ENCODE data around the gene PGPEP1.
"Not testable (repeated sequence)": the region's sequence is repeated elsewhere in the genome, so short reads cannot be mapped to it uniquely, and the experiment has no call there.

Gene PGPEP1

DNA sequence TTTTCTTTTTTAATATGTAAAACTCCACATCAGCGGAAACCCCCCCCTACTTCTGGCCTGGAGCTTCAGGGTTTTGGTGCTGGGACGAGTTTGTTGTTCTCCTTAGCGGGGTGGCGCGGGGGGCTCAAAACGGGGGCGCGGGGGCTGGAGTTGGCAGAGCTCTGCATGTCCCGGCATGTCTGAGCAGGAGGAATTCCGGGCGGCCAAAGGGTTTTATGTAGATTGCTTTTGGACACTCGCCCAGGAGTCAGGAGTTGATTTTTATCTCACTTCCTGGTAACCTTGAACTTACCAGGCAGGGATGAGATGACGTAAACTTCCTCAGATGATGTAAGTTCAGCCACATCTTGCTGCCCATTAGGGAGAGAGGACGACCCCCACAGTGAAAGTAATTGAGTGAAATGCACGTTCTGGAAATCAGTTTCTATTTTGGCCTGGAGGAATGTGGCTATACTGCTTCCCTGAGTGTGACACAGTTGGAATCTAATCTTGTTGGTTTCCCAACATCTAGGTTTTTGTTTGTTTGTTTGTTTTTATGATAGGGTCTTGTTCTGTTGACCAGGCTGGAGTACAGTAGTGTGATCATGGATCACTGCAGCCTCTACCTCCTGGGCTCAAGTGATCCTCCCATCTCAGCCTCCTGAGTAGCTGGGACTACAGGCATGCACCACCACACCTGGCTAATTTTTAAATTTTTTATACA, 24.6 kb downstream of the PGPEP1 start:
- DNase-seq, result no peak

DNA sequence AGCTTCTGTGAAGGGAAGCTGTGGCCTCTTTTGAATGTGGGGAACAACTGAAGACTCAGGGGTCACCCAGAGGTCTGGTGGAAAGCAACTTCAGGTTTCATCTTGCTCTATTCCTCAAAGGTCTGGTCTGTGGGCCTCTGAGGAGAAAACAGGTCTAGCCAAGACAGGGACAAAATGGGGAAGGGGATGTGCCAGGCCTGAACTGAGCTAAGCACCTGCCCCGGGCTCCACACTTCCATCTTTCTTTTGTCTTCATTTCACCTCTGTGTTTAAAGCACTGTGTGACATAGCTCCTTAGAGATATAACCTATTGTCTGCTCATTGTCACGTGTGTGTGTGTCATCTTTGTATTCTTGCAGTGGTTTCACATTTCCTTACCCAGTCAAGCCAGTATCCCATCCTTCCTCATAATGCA, 25.6 kb downstream of the PGPEP1 start:
- no peak for DNase-seq

DNA sequence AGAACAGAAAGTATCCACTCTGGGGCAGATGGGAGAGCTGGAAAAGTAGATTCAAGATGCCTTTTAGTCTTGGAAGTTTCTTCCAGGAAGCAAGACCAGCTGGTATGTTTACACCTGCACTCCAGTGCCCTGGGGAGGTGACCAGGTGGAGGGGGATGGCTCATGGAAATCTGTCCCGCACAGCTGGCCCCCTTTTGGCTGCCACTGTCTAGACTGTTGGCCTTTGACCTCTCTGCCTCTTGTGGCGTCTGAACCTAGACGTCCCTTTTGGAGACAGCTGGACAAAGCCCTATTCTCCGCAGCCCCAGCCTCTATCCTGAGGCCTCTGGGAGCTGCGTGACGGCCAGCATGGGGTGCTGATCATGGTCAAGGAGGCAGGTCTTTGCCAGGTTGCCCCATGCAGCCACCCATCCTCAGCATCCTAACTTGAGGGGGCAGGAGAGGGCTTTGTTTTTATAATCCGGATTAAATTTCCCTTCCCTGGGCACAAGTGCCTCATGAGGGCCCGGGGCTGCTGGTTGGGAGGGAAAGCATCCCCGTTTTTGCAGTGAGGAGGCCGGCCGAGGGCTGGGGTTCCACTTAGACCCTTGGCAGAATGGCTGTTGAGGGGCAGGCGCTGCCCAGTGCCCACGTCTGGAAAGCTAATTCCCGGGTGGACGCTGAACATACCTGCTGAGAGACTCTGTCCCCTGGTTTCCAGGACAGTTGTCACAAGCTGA, 28.3 kb downstream of the PGPEP1 start:
- DNase-seq, result no peak

DNA sequence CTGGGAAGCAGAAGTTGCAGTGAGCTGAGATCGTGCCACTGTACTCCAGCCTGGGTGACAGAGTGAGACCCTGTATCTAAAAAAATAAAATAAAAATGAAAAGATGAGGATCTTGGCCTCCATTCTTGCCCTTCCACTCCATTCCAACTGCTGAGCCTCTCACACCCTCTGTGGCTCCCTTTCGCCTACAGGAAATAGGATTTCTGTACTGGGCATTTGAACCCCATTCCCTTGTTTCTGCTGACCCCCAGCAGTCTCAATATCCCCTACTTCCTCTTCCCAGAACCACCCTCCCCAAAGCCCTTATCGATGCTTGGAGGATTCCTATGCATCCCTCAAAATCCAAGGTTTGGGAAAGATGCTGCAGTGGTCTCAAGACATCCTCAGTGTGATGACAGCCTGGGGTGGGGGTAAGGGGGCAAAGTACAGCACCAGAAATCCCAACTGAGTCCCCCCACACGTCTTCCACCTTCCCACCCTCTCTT, 33.1 kb downstream of the PGPEP1 start:
- no peak for DNase-seq

DNA sequence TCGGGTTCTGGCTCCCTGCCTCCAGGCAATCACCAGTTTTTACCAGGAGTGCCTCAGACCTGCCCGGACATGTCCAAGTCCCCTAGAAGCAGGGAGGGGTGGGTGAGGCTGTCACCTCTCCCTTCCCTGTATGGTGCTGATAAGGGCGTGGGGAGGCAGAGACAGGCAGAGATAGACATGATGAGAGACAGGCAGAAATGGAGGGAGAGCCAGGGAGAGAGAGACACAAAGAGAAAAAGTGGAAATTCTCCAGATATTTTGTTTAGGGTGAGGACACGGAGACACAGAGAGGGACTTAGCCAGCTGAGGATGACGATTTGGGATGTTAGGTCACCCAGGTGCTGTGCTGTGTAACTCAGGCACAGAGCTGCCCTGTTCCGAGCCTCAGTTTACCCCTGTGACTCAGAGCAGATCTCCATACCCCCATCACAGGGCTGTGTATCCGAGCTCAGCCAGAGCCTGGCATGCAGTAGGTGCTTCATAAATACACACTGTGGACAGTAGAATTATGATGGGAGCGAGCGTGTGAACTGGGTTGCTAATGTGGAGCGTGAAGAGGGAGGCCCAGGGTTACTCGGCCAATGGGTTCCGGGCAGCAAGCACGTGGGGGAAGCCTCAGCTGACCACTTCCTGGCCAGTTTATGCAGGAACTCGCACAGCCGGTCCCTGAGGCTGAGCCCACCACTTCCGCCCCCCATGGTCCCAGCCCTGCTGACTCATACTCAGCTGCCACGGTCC, 33.7 kb downstream of the PGPEP1 start:
- peak; percentile 14 to 36 for DNase-seq

DNA sequence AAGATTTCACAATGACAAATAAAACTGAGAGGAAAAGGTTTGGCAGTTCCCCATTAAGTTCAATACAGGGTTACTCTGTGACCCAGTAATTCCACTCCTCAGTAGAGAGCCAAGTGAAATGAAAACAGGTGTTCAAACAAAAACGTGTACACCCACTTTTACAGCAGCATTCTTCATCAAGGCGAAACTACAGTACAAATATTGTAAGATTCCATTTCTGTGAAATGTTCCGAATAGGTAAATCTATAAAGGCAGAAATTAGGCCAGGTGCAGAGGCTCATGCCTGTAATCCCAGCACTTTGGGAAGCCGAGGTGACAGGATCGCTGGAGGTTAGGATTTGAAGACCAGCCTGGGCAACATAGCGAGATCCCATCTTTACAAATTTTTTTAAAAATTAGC, 36.6 kb downstream of the PGPEP1 start:
- DNase-seq, result no peak

DNA sequence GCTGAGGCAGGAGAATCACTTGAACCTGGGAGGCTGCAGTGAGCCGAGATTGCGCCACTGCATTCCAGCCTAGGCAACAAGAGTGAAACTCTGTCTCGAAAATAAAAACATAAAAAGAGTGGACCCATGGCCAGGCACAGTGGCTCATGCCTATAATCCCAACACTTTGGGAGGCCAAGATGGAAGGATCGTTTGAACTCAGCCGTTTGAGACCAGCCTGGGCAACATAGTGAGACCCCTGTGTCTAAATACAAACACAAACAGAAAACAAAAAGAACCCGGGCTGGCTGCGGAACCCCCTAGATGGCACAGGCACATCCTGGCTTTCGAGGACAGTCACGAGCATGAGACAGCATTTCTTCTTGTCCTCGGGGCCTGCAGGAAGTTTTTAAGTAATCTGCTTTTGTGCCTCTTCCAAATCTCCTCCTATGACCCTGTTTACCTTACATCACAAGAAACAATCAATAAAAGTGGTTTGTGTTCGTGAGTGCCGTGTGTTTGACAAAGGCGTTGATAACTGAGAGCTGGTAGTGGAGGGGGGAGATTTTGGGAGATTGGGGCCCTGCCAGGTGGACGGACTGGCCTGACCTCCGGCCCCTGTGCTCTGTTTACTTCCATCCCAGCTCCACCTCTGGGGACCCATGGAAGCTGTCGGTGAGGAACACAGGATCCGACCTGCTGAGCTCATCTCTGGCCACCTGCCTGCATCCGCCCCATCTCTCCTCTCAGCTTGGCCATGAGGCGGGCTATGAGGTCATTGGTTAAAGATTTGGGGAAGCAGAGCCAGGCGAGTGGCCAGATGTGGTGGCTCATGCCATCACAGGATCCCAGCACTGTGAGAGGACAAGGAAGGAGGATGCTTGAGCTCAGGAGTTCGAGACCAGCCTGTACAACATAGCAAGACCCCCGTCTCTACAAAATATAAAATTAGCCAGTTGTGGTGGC, 39.7 kb downstream of the PGPEP1 start:
- no peak for DNase-seq

DNA sequence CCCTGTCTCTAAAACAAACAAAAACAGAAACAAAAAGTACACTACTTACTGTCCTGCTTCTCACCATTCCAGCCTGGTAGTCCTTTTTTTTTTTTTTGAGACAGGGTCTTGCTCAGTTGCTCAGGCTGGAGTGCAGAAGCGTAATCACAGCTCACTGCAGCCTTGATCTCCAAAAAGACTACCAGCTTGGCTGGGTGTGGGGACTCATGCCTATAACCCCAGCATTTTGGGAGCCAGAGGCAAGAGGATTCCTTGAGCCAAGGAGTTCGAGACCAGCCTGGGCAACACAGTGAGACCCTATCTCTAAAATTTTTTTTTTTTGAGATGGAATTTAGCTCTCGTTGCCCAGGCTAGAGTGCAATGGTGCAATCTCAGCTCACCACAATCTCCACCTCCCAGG, 40.4 kb downstream of the PGPEP1 start:
- DNase-seq, result no peak

DNA sequence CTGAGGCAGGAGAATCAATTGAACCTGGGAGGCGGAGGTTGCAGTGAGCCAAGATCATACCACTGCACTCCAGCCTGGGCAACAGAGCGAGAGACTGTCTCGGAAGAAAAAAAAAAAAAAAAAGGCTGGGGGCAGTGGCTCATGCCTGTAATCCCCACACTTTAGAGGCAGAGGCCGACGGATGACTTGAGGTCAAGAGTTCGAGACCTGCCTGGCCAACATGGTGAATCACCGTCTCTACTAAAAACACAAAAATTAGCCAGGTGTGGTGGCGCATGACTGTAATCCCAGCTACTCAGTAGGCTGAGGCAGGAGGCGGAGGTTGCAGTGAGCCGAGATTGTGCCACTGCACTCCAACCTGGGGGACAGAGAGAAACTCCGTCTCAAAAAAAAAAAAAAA, 43.2 kb downstream of the PGPEP1 start:
- DNase-seq, result not testable (repeated sequence)

DNA sequence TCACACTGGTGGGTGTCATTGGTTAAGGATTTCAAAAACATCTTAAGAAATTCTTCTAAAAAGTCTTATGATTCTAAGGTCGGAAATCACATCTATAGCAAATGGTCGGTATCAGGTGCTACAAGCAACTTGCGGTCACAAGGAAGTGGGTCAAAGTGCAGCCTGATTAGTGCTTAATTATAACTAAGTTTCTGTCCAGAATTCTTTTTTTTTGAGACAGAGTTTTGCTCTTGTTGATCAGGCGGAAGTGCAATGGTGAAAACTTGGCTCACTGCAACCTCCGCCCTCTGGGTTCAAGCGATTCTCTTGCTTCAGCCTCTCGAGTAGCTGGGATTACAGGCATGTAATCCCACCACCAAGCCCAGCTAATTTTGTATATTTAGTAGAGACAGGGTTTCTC, 44.4 kb downstream of the PGPEP1 start:
- DNase-seq, result no peak

DNA sequence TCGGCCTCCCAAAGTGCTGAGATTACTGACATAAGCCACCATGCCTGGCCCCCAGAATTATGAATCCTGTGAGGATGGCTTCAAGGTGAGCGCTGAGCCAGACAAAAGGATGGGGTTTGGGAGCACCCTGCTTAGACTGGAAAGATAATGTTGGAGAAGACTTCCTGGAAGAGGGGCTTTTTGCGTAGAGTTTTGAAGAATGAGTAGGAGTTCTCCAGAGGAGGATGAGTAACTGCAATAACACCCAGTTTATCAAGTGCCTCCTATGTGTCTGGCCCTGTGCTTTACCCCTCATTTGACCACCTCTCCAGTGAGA, 44.9 kb downstream of the PGPEP1 start:
- no peak for DNase-seq

DNA sequence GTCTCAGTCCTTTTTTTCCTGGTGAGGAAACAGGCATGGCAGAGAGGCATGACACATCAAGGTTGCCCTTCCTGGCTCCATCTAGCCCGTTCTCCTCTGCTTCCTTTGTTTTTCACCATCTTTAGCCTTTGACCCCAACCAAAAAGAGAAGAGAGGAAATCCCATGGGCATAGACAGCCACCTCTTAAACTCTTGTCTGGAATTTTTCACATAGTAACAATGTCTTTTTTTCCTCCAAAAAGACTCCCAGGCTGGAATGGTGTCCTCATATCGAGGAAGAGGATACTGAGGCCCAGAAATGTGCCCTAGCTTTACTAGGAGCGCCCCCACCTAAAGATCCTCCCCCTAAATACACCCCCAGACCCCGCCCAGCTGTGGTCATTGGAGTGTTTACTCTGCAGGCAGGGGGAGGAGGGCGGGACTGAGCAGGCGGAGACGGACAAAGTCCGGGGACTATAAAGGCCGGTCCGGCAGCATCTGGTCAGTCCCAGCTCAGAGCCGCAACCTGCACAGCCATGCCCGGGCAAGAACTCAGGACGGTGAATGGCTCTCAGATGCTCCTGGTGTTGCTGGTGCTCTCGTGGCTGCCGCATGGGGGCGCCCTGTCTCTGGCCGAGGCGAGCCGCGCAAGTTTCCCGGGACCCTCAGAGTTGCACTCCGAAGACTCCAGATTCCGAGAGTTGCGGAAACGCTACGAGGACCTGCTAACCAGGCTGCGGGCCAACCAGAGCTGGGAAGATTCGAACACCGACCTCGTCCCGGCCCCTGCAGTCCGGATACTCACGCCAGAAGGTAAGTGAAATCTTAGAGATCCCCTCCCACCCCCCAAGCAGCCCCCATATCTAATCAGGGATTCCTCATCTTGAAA, 45.5 kb downstream of the PGPEP1 start, which contains the start of gene GDF15:
Gene GDF15 (plus strand): TSS at position 484 of the 868 bp plus-strand sequence. CDS start 32 bp downstream, at position 516.
- DNase-seq, result peak in 1 of 2 experiments; percentile 21

DNA sequence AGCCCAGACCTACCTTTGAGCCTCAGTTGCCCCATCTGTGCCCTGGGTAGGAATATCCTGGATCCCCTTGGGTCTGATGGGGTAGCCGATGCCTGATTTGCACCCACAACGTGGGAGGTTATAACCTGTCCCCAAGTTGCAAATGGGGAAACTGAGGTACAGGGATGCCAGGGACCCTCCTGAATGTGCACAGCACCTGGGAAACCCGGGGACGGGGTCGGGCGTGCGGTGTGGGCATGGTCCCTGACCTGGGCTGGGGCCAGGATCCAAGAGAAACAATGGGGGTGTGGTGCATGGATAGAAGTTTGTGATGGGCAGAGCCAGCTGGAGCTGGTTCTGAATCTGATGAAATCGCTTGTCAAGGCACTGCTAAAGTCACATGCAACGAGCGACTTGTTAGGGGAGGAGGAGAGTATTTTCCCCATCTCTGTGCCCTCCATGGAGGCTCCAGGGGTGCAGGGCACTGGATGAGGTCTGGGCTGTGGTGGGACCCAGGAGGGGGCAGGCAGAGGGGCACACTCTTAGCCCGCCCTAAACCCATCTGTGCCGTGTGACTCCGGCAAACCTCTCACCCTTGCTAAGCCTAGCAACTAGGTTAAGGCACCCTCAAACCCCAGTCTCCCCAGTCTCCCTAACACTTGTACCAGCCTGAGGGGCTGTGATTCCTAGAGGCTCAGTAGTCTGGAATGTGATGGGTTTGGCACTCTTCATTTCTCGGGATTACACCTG, 46.3 kb downstream of the PGPEP1 start:
- DNase-seq, result no peak

DNA sequence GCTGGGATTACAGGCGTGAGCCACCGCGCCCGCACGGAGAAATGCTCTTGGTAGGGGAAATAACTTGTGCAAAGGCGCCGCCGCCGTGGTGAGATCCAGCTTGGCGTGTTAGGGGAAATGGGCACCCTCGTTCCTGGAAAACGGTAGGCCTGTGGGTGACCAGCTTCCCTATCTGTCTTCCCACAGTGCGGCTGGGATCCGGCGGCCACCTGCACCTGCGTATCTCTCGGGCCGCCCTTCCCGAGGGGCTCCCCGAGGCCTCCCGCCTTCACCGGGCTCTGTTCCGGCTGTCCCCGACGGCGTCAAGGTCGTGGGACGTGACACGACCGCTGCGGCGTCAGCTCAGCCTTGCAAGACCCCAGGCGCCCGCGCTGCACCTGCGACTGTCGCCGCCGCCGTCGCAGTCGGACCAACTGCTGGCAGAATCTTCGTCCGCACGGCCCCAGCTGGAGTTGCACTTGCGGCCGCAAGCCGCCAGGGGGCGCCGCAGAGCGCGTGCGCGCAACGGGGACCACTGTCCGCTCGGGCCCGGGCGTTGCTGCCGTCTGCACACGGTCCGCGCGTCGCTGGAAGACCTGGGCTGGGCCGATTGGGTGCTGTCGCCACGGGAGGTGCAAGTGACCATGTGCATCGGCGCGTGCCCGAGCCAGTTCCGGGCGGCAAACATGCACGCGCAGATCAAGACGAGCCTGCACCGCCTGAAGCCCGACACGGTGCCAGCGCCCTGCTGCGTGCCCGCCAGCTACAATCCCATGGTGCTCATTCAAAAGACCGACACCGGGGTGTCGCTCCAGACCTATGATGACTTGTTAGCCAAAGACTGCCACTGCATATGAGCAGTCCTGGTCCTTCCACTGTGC, 47.9 kb downstream of the PGPEP1 start:
- peak; percentile 63 to 77 for DNase-seq

DNA sequence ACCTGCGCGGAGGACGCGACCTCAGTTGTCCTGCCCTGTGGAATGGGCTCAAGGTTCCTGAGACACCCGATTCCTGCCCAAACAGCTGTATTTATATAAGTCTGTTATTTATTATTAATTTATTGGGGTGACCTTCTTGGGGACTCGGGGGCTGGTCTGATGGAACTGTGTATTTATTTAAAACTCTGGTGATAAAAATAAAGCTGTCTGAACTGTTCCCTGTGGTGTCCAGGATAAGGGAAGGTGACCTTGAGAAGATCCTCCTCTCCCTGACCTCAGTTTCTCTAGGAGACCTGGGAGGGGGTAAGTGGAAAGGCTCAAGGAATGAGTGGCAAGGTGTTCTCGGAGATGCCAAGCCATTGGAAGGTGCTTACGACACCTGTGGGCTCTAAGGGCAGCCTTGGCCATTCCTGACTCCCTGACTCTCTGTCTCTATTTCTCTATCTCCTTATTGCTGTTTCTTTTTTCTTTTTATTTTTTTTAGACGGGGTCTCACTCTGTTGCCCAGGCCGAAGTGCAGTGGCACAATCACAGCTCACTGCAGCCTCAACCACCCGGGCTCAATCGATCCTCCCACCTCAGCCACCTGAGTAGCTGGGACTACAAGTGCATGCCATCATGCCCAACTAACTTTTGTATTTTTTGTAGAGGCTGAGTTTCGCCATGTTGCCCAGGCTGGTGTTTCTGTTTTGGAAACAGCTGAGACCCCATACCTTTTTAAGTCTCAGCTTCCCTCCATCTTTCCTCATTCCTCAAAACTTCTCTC, 48.7 kb downstream of the PGPEP1 start:
- DNase-seq, result no peak

DNA sequence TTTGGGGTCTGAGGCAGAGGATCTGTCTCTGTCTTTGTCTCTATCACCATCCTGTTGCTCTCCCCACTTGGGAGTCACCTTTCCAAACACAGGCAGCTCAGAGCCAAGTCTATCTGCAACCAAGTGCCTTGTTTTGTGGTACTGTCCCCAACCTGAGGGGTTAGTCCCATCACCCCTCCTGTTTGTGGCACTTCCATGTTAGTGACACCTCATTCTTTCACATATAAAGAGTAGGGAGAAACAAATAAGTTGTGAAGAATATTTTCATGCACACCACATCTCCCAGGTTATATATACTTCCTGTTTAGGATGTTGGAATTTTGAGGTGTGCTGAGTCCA, 49.3 kb downstream of the PGPEP1 start:
- no peak for DNase-seq

DNA sequence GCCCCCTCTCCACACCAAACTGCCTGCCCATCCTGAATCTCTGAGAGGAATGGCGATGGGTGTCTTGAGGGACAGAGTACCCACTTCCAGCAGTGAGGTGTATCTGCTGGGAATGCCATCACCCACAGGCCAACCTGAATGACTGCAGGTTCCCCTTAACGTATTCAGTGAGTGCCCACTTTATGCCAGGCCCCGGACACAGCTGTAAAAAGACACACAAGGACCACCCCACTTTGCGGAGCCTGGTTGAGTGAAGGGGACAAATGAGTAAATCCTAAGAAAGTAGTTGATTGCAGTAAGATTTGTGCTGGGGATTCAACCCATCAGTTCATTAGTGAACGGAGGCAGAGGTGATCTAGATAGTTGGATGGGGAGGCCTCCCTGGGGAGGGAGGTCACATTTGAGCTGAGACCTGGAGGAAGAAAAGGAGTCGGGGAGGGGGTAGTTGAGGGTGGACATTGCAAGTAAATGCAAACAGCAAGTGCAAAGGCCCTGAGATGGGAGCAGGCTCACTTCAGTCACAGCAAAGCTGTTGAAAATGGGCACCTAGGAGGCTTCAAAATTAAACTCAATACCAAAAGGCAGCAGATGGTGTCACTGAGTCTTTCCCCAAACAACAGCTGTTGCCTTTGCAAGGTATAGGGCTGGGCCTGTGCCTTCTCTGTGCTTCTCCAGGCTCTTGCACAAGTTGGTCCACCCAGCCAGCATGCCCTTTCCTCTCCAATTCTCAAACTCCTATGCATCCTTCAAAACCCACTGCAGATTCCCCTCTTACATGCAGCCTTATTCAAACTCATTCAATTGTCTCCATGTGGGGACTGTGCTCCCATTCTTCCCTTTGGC, 49.9 kb downstream of the PGPEP1 start:
- DNase-seq, result no peak

DNA sequence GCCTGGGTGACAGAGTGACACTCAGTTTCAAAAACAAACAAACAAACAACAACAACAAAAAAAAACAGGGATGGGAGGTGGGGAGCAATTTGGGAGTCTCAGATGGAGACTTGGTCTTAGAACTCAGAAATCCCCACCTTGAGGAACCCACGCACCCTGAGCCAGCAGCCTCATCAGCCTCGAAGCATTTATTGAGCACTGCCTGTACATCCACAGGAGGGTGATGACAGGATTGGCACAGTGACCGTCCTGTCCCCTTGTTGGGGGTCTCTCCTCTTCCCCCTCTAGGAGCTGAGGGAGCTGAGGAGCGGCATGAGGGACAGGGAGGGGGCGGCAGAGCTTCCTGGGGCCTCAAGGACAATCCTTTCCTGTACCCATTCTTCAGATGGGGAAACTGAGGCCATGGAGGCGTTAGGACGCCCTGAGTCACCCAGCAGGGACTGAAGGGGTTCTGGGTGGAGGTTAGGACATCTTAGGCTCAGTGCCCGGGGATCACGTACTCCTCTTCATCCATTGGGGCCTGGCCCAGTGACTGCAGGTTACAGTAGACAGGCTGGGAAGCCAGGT, 51.2 kb downstream of the PGPEP1 start:
- no peak for DNase-seq

All from stimulated activated CD4-positive, alpha-beta T cell treated with anti-CD3 and anti-CD28 coated beads, Interleukin-4, amount 100 ng/mL, for 4 hours (primary cell).